ENCODE data around the gene HPSE2. TPM values are rescaled to one million over a fixed set of nuclear protein-coding genes. Genes with fewer than 3 reads are reported as not detected.

Gene HPSE2
- total and polyA plus RNA-seq, 2 of the 13 experiments (the other 11 are each of a cell fraction or from before 2014, with no cell fraction given), result 0.01 TPM; not detected in 1

- DNase-seq (ENCODE audit: low spot score) (no peak), FAIRE-seq (no peak), ATAC-seq (no peak)
- no peak overlapping the region for H3K4me2 ChIP-seq (ENCODE audit: low read depth, low read length)
- TF ChIP-seq RFX1 (IDR thresholded peaks at IDR 0.05), result no peak
- no peak for TF ChIP-seq ZNF512 (CRISPR knock-in tag; IDR thresholded peaks at IDR 0.05)
- H3K27ac ChIP-seq (ENCODE audit: extremely low read length, insufficient read depth, low read length), result no peak overlapping the region
- no peaks in the 10 kb centered on the region for H4K20me1 ChIP-seq (ENCODE audit: insufficient read depth, low read length)
- CTCF ChIA-PET (ENCODE audit: low intra/inter-chr PET ratio, low total read pairs), result no interaction called here
- H3K27me3 ChIP-seq (ENCODE audit: control insufficient read depth in 1 of 2, insufficient read depth in 2 of 2, low read length in 2 of 2), result no peaks in the 10 kb centered on the region
- POLR2A ChIA-PET, result no interaction called here
- H3K36me3 ChIP-seq (replicated peaks in 1 of 2; ENCODE audit: control insufficient read depth in 1 of 2, insufficient read depth in 2 of 2, low read length in 2 of 2), result no peaks in the 10 kb centered on the region
- no peak overlapping the region for H2AFZ ChIP-seq (ENCODE audit: low read length)
- 13% methylated on average over 2 of the region's 2 CpGs for WGBS (ENCODE audit: low lambda C conversion rate)
- no peaks in the 10 kb centered on the region for H3K9me3 ChIP-seq (ENCODE audit: low read length)
- no peaks in the 10 kb centered on the region for H3K79me2 ChIP-seq (ENCODE audit: insufficient read depth, low read length)
- H3K4me1 ChIP-seq (ENCODE audit: insufficient read depth, low read length), result no peaks in the 10 kb centered on the region
- no peak overlapping the region for H3K9ac ChIP-seq (ENCODE audit: insufficient read depth, low read depth, low read length)
- no peak overlapping the region for H3K4me3 ChIP-seq (replicated peaks in 1 of 3; ENCODE audit: insufficient read depth in 1 of 3, low read depth in 2 of 3, low read length in 3 of 3)
- in situ Hi-C loops (cut with HindIII; ENCODE audit: extremely low pct_ligation_motif_present, low pct_unique_long_range_greater_than_20kb) (no loop called here), intact Hi-C loops (cut with micrococcal nuclease; ENCODE audit: unreplicated experiment) (no loop called here)
- BruUV-seq (replicated peaks), result no TSS peak
Observed at GRCh38 chr10:98959379-98959778, 276.3 kb downstream of the HPSE2 start.

- Histone ChIP-seq H3K4me2 (ENCODE audit: low read depth, low read length) (no peak overlapping the region), H2AFZ (ENCODE audit: low read length) (no peak overlapping the region), H3K9me3 (ENCODE audit: low read length) (no peaks in the 10 kb centered on the region), H3K27me3 (ENCODE audit: control insufficient read depth in 1 of 2, insufficient read depth in 2 of 2, low read length in 2 of 2) (no peaks in the 10 kb centered on the region), H3K27ac (ENCODE audit: extremely low read length, insufficient read depth, low read length) (no peak overlapping the region), H3K36me3 (replicated peaks in 1 of 2; ENCODE audit: control insufficient read depth in 1 of 2, insufficient read depth in 2 of 2, low read length in 2 of 2) (no peaks in the 10 kb centered on the region), H3K4me3 (replicated peaks in 1 of 3; ENCODE audit: insufficient read depth in 1 of 3, low read depth in 2 of 3, low read length in 3 of 3) (no peak overlapping the region), H4K20me1 (ENCODE audit: insufficient read depth, low read length) (no peaks in the 10 kb centered on the region), H3K9ac (ENCODE audit: insufficient read depth, low read depth, low read length) (no peak overlapping the region), H3K79me2 (ENCODE audit: insufficient read depth, low read length) (no peaks in the 10 kb centered on the region), H3K4me1 (ENCODE audit: insufficient read depth, low read length) (no peaks in the 10 kb centered on the region)
- ATAC-seq (no peak), FAIRE-seq (no peak), DNase-seq (ENCODE audit: low spot score) (no peak)
- in situ Hi-C loops (cut with HindIII; ENCODE audit: extremely low pct_ligation_motif_present, low pct_unique_long_range_greater_than_20kb), result no loop called here
- BruUV-seq (replicated peaks), result no TSS peak
- WGBS (ENCODE audit: low lambda C conversion rate), result 0% methylated on average over 3 of the region's 3 CpGs
- CTCF ChIA-PET (ENCODE audit: low intra/inter-chr PET ratio, low total read pairs), result no interaction called here
- intact Hi-C loops (cut with micrococcal nuclease; ENCODE audit: unreplicated experiment), result no loop called here
- POLR2A ChIA-PET, result no interaction called here
- no peak for TF ChIP-seq RBM39 (IDR thresholded peaks at IDR 0.05; ENCODE audit: low read depth, low read length, poor library complexity, severe bottlenecking)
Observed at GRCh38 chr10:98957801-98958200, 277.9 kb downstream of the HPSE2 start.
